HUDEP-2 (cell line): ENCODE measurements around the gene THADA.
A peak's percentile ranks its signal among the peaks of the same experiment; 100 is the strongest.
"Not testable (repeated sequence)": the region's sequence is repeated elsewhere in the genome, so short reads cannot be mapped to it uniquely, and the experiment has no call there.

Source experiments
- DNase-seq, 76 experiments: peaks; one replicate each; lab custom pipeline; 2025; ENCODE audit not compliant: unreplicated experiment in 76 of 76; lab: John Stamatoyannopoulos, UW

Gene THADA

DNA sequence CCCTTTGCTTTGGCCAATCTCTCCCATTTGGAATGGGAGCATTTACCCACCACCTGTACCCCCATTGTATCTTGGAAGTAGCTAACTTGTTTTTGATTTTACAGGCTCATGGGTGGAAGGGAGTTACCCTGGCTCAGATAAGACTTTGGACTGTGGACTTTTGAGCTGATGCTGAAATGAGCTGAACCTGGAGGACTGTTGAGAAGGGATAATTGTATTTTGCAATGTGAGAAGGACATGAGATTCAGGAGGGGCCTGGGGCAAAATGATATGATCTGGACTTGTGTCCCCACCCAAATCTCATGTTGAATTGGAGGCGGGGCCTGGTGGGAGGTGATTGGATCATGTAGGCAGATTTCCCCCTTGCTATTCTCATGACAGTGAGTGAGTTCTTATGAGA lies 310.9 kb downstream of the THADA start:
- DNase-seq = no peak

- not testable (repeated sequence) for DNase-seq
Observed at GRCh38 chr2:43284347-43284746, 311.5 kb downstream of the THADA start.

DNA sequence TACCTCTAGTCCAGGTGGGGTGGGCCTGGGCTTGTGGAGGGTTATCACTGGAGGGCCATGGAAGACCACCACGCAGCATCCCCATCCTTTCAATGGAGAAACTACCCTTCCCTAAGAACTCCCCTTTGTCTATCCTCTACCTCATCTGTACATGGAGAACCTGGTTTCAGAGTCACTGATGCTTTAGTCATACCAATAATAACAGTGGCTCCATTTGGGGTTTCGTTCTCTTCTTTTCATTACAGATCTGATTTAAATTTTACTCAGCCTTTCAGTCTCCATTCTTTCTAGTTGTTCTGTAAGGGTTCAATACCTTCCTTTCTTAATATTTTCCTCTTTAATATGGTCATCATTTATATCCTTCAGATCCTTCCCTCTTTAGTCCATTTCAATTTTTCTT lies 314.8 kb downstream of the THADA start:
- no peak for DNase-seq

- DNase-seq = no peak
Observed at GRCh38 chr2:43279317-43279840, 316.5 kb downstream of the THADA start.

GRCh38 chr2:43278564-43279220 lies 317.1 kb downstream of the THADA start:
- no peak for DNase-seq

- DNase-seq = no peak
Observed at GRCh38 chr2:43276962-43277391, 318.9 kb downstream of the THADA start.

- no peak for DNase-seq
Observed at GRCh38 chr2:43276266-43276941, 319.4 kb downstream of the THADA start.

- no peak for DNase-seq
Observed at GRCh38 chr2:43274721-43275120, 321.1 kb downstream of the THADA start.

- DNase-seq = no peak
Observed at GRCh38 chr2:43274055-43274454, 321.8 kb downstream of the THADA start.

DNA sequence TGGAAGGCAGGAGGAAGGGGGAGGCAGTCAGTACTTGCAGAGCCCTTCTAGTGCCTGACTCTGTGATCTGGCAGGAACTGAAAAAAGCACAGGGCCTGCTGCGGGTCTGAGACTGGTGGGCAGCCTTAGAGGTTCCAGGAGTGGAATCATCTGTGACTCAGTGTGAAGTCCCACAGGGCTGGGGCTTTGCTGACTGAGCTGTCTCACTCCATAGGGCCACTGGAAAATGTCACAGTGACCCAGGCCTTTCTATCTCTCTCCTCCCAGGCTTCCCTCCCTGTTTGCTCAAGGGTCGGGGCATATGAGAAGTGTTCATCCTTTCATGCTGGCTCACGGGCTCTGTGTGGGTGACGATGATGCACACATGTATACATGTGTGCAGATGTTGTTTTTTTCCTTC lies 322.3 kb downstream of the THADA start:
- no peak for DNase-seq

DNA sequence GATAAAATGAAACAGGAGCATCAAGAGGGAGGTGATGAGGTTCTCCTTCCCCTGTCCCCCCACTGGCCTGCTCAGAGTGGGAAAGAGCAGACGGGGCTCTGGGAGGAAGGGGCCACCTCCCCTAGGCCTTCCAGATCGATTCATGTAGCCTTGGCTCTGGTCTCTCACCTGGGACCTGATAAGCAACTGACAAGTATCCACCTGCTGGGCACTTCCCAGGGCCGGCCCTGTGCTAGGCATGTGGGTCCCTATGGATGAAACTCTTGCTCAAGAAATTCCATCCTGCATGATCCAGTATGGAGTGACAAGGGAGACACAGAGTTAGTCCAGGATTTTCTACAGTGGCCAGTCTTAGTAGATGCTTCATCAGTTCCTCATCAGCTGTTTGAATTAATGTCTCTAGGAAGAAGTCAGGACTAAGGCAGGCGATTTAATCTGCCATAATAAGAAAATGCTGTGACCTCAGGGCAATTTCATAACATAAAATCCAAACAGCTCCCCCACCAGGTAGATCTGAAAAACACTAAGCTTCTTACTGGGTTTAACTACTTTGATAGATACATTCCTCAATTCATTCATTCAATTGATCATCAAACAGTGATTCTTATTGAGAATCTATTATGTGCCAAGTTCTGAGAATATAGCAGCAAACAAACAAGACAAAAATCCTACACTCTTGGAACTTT lies 324.8 kb downstream of the THADA start:
- DNase-seq = no peak

DNA sequence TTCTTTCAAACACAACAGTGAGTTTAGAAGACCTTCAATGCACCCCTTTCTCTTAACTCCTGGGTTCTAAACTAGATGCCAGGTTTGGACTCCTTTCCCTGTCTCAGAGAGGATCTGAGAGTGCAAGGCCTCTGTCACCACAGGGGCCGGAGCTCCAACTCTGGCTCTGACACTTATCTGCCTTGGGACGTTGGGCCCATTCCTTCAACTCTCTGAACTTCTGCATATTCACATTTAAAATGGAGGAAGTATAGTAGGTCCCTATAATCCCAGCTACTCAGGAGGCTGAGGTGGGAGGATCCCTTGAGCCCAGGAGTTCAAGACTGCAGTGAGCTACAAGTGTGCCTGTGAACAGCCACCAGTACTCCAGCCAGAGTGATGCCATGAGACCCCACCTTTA lies 325.4 kb downstream of the THADA start:
- DNase-seq = no peak

DNA sequence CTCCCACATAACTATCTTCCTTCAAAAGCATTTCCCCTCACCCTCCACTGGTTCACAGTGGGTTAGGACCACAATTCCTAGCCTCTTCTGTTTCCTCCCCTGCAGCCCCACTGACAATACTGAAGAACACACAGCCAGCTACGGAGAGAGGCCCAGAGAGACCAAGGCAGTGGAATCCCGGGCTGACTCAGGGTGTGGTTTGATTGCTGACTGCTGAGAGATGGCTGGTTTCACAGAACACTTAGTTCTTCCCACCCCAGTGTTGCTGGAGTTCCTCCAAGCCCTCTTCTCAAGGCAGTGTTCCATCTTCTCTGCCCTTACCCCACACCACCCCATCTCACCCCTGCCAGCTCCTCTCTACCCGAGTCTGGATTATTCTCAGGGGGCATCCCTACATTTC lies 326.1 kb downstream of the THADA start:
- DNase-seq = peak in 41 of 76 experiments; percentile 3 to 54 (median 29)

DNA sequence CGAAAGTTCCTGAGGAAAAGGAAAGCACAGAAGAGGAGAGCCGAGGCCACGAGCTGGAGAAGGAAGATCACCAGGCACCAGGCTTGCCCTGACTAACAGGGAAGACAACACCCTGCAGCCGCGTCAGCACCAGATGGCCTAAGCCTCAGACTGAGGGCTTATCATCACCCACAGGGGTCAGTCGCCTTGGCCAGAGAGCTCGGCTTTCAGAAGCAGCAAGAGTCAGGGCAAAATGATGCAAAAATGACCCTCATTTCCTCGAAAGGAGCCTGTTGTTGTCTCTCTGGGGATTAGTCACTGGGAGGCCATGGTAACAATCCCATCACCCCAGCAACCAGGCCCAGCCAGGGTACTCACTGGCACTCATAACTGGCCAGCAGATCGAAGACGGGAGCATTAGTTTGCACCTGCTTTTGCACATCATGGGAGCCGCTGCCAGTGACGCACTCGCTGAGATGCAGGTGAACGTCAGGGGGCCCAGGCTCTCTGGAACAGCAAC lies 326.7 kb downstream of the THADA start:
- peak in 8 of 76 experiments; percentile 4 to 38 (median 15) for DNase-seq

- no peak for DNase-seq
Observed at GRCh38 chr2:43268066-43268953, 327.5 kb downstream of the THADA start.

- peak in 20 of 76 experiments; percentile 9 to 56 (median 28) for DNase-seq
Observed at GRCh38 chr2:43267381-43267780, 328.5 kb downstream of the THADA start.

DNA sequence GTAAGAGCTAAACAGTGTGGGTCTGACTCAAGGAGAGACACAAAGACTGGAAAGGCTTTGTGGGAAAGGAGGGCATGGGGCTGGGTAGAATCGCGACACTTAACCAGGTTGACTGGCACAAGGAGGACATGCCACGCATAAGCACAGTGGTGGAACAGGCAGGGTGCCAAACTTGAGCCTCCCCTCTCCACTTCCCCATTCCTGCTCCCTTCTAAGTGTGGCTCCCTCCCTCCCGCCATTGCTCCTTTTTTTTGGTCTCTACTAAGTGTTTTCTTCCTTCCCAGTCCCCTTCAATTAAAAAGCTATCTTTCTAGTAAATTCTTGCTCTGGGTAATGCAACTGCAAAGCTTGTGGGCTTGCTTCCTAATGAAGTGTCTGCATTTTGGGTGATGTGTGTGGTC lies 329.1 kb downstream of the THADA start:
- peak in 10 of 76 experiments; percentile 5 to 19 (median 10) for DNase-seq

- DNase-seq = no peak
Observed at GRCh38 chr2:43265421-43265820, 330.4 kb downstream of the THADA start.

GRCh38 chr2:43265001-43265400 lies 330.8 kb downstream of the THADA start:
- DNase-seq = no peak

DNA sequence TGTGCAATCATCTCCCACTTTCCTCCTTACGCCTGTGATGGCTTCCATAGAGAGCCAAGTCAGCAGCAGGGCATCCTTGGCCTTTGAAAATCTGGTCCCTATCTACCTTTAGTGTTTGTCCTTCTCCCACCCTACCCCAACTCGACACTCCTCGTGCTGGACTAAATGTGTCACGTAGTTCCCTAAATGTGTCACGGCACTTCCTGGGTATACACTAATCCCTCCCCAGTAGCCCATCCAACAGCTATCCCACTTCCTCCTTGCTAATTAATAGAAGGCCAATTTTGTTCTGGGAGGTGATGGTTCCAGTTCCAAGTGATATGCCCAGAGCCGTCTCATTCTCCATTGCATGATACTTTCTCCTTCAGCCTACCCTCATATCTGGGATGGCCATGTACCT lies 332.9 kb downstream of the THADA start:
- no peak for DNase-seq
